Thoracic aorta (tissue), 2 donors: Measurements from ENCODE around the gene NT5C1A. TPM values are rescaled to one million over a fixed set of nuclear protein-coding genes. Genes with fewer than 3 reads are reported as not detected.

Source experiments
- ATAC-seq: fragments of 150-250 bp; one replicate; pipeline ENCODE4 v1.8.0; 2017; ENCODE audit warnings: low read depth; ENCODE audit not compliant: insufficient number of reproducible peaks, low FRiP score
- DNase-seq: peaks from one replicate; pipeline ENCODE4 v3.0.0-alpha.2; 2020; ENCODE audit warnings: low spot score
- H3K27ac ChIP-seq, 2 donors: fragments of 200-600 bp; sonication (generic); 1 replicate in 1 of 2; 2 replicates in 1 of 2; pipeline ENCODE4 v1.5.1; 2016; ENCODE audit warnings: mild to moderate bottlenecking in 2 of 2, moderate library complexity in 2 of 2
- H3K27me3 ChIP-seq: fragments of 200-600 bp; sonication (generic); replicated peaks from 2 replicates; pipeline ENCODE4 v1.6.0; 2016; ENCODE audit warnings: mild to moderate bottlenecking; ENCODE audit not compliant: insufficient read depth
- H3K36me3 ChIP-seq: fragments of 200-600 bp; sonication (generic); one replicate; pipeline ENCODE4 v1.5.1; 2016
- H3K4me1 ChIP-seq, 2 donors: fragments of 200-600 bp; sonication (generic); 1 replicate in 1 of 2; 2 replicates in 1 of 2; pipeline versions ENCODE4 v1.5.1 to v1.6.0; 2016; ENCODE audit warnings: low read depth in 2 of 2, mild to moderate bottlenecking in 1 of 2; ENCODE audit not compliant: control insufficient read depth in 1 of 2
- H3K4me3 ChIP-seq: fragments of 200-600 bp; sonication (generic); 2 replicates; pipeline ENCODE4 v1.5.1; 2016; ENCODE audit warnings: mild to moderate bottlenecking
- H3K9me3 ChIP-seq: fragments of 200-600 bp; sonication (generic); 2 replicates; pipeline ENCODE4 v1.5.1; 2016
- total RNA-seq, 2 donors: library from RNA; depleted of rRNA; stranded (reverse); fragments of >200 nt; gene quantifications; one replicate each; pipeline versions ENCODE4 v1.1.0 to v1.2.3, GENCODE V29; 2016
- TF ChIP-seq, protein P1 (sequence below): fragments of 200-600 bp; sonication (generic); IDR thresholded peaks from one replicate; pipeline ENCODE4 v1.5.1; 2019; ENCODE audit warnings: antibody characterized with exemption

Gene NT5C1A
- total RNA-seq: 1 to 10 TPM in 1 of 2 donors, not detected in 1; 2.8 TPM

DNA sequence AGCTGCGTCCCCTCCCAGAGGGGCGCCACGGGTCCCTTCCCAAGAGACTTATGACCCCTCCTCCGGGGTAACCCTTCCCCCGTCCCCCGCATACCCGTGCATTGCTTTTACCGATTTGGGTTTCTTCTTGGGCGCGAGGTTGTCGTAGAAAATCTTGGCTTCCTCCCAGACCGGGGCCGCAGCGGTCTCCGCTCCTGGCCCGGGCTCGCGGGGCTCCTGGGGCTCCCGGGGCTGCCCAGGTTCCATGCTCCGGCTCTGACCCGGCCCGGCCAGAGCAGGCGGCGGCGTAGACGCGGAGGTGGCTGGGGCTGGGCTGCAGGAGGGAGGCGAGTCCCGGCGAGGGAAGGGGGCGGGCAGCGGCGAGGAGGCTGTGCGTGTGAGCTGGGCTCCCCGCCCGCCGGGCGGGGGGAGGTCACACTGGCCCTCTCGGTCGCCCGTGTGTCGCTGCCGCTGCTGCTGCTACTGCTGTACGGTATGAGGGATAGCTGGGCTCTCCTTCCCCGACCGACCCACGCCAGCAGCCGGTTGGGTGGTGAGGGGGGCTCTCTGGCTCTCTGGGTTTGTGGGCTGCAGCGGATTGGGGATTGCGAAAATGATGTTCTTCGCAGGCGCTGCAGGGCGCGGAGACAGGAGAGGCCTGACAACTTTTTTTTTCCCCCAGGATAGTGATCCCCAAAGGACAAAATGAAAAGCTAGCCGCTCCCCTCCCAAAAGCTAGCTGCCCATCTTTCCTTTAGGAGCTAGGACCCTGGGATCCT lies at the start of gene NT5C1A:
Gene NT5C1A, minus strand, starts transcription at position 315 of the 758 bp plus-strand sequence. Its CDS starts 69 bp downstream, at position 246.
- H3K27me3 ChIP-seq: no peaks in the 10 kb centered on the region
- ATAC-seq: no peak

DNA sequence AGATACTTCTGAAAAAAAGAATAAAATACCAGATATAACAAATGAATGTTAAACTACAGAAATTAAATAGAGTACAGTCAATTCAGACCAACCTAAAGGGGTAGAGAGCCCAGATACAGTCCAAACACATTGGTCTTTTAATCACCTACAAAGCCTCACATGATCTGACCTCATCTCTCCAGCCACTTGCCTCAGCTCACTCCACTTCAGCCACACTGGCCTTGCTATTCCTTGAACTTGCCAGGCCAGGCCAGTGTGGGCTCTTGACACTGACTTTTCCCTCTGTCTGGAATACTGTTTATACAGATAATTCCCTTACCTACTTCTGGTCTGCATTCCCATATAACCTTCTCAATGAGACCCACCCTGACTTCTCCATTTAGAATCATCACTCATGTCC lies 49.8 kb upstream of the NT5C1A start:
- Histone ChIP-seq H3K36me3 (no peaks in the 10 kb centered on the region), H3K27me3 (no peaks in the 10 kb centered on the region), H3K9me3 (no peaks in the 10 kb centered on the region), H3K27ac (no peak overlapping the region), H3K4me1 (no peaks in the 10 kb centered on the region), H3K4me3 (no peak overlapping the region)
- TF ChIP-seq, protein P1, sequence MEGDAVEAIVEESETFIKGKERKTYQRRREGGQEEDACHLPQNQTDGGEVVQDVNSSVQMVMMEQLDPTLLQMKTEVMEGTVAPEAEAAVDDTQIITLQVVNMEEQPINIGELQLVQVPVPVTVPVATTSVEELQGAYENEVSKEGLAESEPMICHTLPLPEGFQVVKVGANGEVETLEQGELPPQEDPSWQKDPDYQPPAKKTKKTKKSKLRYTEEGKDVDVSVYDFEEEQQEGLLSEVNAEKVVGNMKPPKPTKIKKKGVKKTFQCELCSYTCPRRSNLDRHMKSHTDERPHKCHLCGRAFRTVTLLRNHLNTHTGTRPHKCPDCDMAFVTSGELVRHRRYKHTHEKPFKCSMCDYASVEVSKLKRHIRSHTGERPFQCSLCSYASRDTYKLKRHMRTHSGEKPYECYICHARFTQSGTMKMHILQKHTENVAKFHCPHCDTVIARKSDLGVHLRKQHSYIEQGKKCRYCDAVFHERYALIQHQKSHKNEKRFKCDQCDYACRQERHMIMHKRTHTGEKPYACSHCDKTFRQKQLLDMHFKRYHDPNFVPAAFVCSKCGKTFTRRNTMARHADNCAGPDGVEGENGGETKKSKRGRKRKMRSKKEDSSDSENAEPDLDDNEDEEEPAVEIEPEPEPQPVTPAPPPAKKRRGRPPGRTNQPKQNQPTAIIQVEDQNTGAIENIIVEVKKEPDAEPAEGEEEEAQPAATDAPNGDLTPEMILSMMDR: no peak
- DNase-seq (no peak), ATAC-seq (no peak)

More for the DNA sequence above, at the start of gene NT5C1A:
- Histone ChIP-seq H3K27ac (no peak within 1 kb of the TSS), H3K9me3 (no peaks in the 10 kb centered on the region), H3K36me3 (no peaks in the 10 kb centered on the region), H3K4me3 (peak within 1 kb of the TSS; percentile 73), H3K4me1 (peaks cover 4 to 23% of the 10 kb centered on the region in 2 donors)
- no peak for DNase-seq
- TF ChIP-seq, protein P1: no peak

DNA sequence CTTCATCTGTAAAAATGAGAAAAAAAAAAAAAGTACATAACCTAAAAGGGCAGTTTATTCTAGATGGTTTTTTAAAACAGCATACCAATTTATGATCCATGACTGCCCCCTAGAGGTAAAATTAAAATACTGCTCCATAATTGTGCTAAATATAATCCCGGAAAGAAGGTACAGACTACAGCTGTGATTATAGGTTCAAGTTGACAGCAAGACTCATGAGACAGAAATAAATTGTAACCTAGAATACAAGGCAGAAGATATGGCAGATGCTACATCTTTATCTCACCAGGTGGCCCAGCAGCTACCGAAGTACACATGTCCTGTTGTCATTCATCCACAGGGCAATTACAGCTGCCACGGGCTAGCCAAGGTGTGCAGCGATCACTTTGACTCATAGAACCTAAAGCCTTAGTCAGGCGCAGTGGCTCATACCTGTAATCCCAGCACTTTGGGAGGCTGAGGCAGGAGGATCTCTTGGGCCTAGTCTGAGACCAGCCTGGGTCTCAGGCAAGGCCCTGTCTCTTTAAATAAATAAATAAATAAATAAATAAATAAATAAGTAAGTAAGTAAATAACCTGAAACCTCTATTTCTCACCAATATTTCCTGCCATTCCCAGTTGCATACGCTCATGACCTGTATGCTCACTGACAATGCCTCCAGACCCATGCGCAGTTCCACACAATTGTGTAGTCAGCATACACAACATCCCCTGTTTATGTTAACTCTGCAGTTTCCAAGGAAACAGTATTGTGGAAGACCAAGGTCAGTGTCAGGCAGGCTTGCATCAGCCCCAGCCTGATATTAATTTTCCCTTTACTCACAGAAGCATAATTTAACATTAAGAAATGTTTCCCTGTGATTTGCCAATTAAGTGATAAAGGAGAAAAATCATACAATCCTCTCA lies 48.4 kb upstream of the NT5C1A start:
- Histone ChIP-seq H3K4me3 (no peak overlapping the region), H3K27ac (no peak overlapping the region), H3K36me3 (no peaks in the 10 kb centered on the region), H3K4me1 (no peaks in the 10 kb centered on the region), H3K27me3 (no peaks in the 10 kb centered on the region), H3K9me3 (no peaks in the 10 kb centered on the region)
- DNase-seq: no peak
- no peak for ATAC-seq
- TF ChIP-seq, protein P1: peak; percentile 65

DNA sequence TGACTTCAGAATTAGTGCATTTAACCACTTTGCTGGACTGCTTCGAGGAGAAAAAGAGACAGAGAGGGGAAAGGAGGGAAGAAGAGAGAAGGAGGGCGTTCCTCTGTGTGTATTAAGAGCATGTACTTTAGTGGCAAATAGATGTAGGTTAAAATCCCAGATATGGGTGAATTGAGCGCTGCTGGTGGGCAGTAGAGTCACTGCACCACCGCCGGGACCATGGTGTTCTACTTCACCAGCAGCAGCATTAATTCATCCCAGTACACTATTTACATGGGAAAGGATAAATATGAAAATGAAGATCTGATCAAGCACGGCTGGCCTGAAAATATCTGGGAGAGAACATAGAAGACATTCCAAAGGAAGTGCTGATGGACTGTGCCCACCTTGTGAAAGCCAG lies 45.9 kb upstream of the NT5C1A start:
- Histone ChIP-seq H3K27me3 (no peaks in the 10 kb centered on the region), H3K4me1 (no peaks in the 10 kb centered on the region), H3K9me3 (no peaks in the 10 kb centered on the region), H3K4me3 (no peak overlapping the region), H3K27ac (no peak overlapping the region), H3K36me3 (no peaks in the 10 kb centered on the region)
- ATAC-seq (no peak), DNase-seq (no peak)
- TF ChIP-seq, protein P1: no peak

DNA sequence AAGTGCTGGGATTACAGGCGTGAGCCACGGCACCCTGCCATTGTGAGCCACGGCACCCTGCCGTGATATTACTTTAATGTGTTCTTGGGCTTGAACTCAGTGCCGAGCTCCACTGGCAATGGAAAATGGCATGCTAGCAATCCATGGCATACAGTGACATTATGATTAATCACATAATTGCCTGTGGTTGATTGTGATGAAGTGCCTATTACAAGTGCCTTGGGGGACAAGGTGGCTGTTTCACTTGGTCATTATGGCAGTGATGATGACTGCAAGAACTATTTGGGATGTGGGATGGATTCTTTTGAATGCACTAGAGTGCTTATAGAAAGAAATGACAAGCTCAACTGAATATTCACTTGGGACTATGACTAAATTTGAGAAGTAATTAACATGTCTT lies 41.6 kb upstream of the NT5C1A start:
- Histone ChIP-seq H3K4me1 (no peaks in the 10 kb centered on the region), H3K9me3 (no peaks in the 10 kb centered on the region), H3K36me3 (no peaks in the 10 kb centered on the region), H3K27me3 (no peaks in the 10 kb centered on the region), H3K27ac (no peak overlapping the region), H3K4me3 (no peak overlapping the region)
- DNase-seq (no peak), ATAC-seq (no peak)
- TF ChIP-seq, protein P1: no peak
